ENCODE results near the gene NEK2. TPM values are rescaled to one million over a fixed set of nuclear protein-coding genes. Genes with fewer than 3 reads are reported as not detected.
"Not testable (repeated sequence)": the region's sequence is repeated elsewhere in the genome, so short reads cannot be mapped to it uniquely, and the experiment has no call there.

The NEK2 gene
- total RNA-seq: 10 to 100 TPM; 46.1 to 47.5 TPM

GRCh38 chr1:211675230-211676105 is at the start of gene NEK2:
NEK2 (minus strand) TSS chr1:211675621; CDS start chr1:211675479, 142 bp downstream.
- Mint-ChIP-seq H3K27me3 (peaks cover 2% of the 10 kb centered on the region), H3K4me1 (peaks cover 43% of the 10 kb centered on the region), H3K27ac (peak within 1 kb of the TSS; percentile 79), H3K9me3 (no peaks in the 10 kb centered on the region), H3K4me3 (peak within 1 kb of the TSS; percentile 94), H3K36me3 (ENCODE audit: low read depth) (peaks cover 32% of the 10 kb centered on the region)
- DNase-seq: peak; percentile 93
- POLR2A ChIA-PET: interaction anchor here (0.8 to 2.3 kb wide), 8 partner anchors 10 to 758 kb away, joined by 3 to 20 read pairs (median 6); partner anchors contain the start of genes DTL, INTS7, SLC30A1 and TRAF5
- CTCF ChIA-PET: interaction anchor here (0.6 to 2.3 kb wide), 6 partner anchors 23 to 806 kb away, joined by 3 to 24 read pairs (median 6); partner anchors contain the start of genes DTL and INTS7

GRCh38 chr1:211724687-211725196 is 49.3 kb upstream of the NEK2 start:
- Mint-ChIP-seq H3K9me3 (no peaks in the 10 kb centered on the region), H3K27me3 (peaks cover 8% of the 10 kb centered on the region), H3K27ac (no peak overlapping the region), H3K4me3 (no peak overlapping the region), H3K4me1 (no peaks in the 10 kb centered on the region), H3K36me3 (ENCODE audit: low read depth) (no peaks in the 10 kb centered on the region)
- POLR2A ChIA-PET: no interaction called here
- CTCF ChIA-PET: no interaction called here
- DNase-seq: no peak

GRCh38 chr1:211723273-211723672 is 47.9 kb upstream of the NEK2 start:
- Mint-ChIP-seq H3K4me1 (no peaks in the 10 kb centered on the region), H3K9me3 (no peaks in the 10 kb centered on the region), H3K36me3 (ENCODE audit: low read depth) (no peaks in the 10 kb centered on the region), H3K27me3 (peaks cover 8% of the 10 kb centered on the region), H3K4me3 (no peak overlapping the region), H3K27ac (no peak overlapping the region)
- DNase-seq: no peak
- POLR2A ChIA-PET: no interaction called here
- CTCF ChIA-PET: interaction anchor here (1.1 kb wide), 1 partner anchor 25 kb away, joined by 3 read pairs; no protein-coding TSS in a partner anchor

- H3K27ac Mint-ChIP-seq: no peak overlapping the region
- DNase-seq: no peak
- H3K36me3 Mint-ChIP-seq (ENCODE audit: low read depth): no peaks in the 10 kb centered on the region
- POLR2A ChIA-PET: no interaction called here
- peaks cover 10% of the 10 kb centered on the region for H3K27me3 Mint-ChIP-seq
- CTCF ChIA-PET: interaction anchor here (1.1 to 1.9 kb wide), 2 partner anchors 24 kb away, joined by 3 to 8 read pairs; no protein-coding TSS in a partner anchor
- no peak overlapping the region for H3K4me3 Mint-ChIP-seq
- no peaks in the 10 kb centered on the region for H3K9me3 Mint-ChIP-seq
- H3K4me1 Mint-ChIP-seq: no peaks in the 10 kb centered on the region
Observed at GRCh38 chr1:211722277-211723175, 47.1 kb upstream of the NEK2 start.

GRCh38 chr1:211716555-211716954 is 41.1 kb upstream of the NEK2 start:
- POLR2A ChIA-PET; H3K9me3 Mint-ChIP-seq; H3K27me3 Mint-ChIP-seq; H3K4me3 Mint-ChIP-seq; H3K27ac Mint-ChIP-seq; H3K4me1 Mint-ChIP-seq; DNase-seq; H3K36me3 Mint-ChIP-seq (ENCODE audit: low read depth): not testable (repeated sequence)
- CTCF ChIA-PET: interaction anchor here (1.3 to 1.4 kb wide), 2 partner anchors 18 to 36 kb away, joined by 4 read pairs; no protein-coding TSS in a partner anchor

- DNase-seq: no peak
- H3K4me3 Mint-ChIP-seq: no peak overlapping the region
- H3K27me3 Mint-ChIP-seq: peaks cover 3% of the 10 kb centered on the region
- H3K36me3 Mint-ChIP-seq (ENCODE audit: low read depth): no peaks in the 10 kb centered on the region
- ChIA-PET CTCF (interaction anchor here (1.3 to 1.4 kb wide), 2 partner anchors 18 to 35 kb away, joined by 4 read pairs; no protein-coding TSS in a partner anchor), POLR2A (no interaction called here)
- no peak overlapping the region for H3K27ac Mint-ChIP-seq
- H3K9me3 Mint-ChIP-seq: no peaks in the 10 kb centered on the region
- no peaks in the 10 kb centered on the region for H3K4me1 Mint-ChIP-seq
Observed at GRCh38 chr1:211715971-211716370, 40.5 kb upstream of the NEK2 start.

GRCh38 chr1:211714154-211714553 is 38.7 kb upstream of the NEK2 start:
- ChIA-PET CTCF (interaction anchor here (0.6 kb wide), 1 partner anchor 14 kb away, joined by 3 read pairs; no protein-coding TSS in a partner anchor), POLR2A (no interaction called here)
- no peaks in the 10 kb centered on the region for H3K4me1 Mint-ChIP-seq
- H3K9me3 Mint-ChIP-seq: no peaks in the 10 kb centered on the region
- DNase-seq: no peak
- no peak overlapping the region for H3K4me3 Mint-ChIP-seq
- H3K27ac Mint-ChIP-seq: no peak overlapping the region
- H3K27me3 Mint-ChIP-seq: peaks cover 3% of the 10 kb centered on the region
- no peaks in the 10 kb centered on the region for H3K36me3 Mint-ChIP-seq (ENCODE audit: low read depth)

GRCh38 chr1:211713231-211713630 is 37.8 kb upstream of the NEK2 start:
- Mint-ChIP-seq H3K27me3 (peaks cover 3% of the 10 kb centered on the region), H3K4me3 (no peak overlapping the region), H3K9me3 (no peaks in the 10 kb centered on the region), H3K36me3 (ENCODE audit: low read depth) (no peaks in the 10 kb centered on the region), H3K4me1 (no peaks in the 10 kb centered on the region), H3K27ac (no peak overlapping the region)
- DNase-seq: no peak
- CTCF ChIA-PET: interaction anchor here (1.2 kb wide), 1 partner anchor 15 kb away, joined by 6 read pairs; no protein-coding TSS in a partner anchor
- POLR2A ChIA-PET: no interaction called here

- no peak overlapping the region for H3K27ac Mint-ChIP-seq
- H3K36me3 Mint-ChIP-seq (ENCODE audit: low read depth): no peaks in the 10 kb centered on the region
- H3K27me3 Mint-ChIP-seq: no peaks in the 10 kb centered on the region
- DNase-seq: no peak
- no peak overlapping the region for H3K4me3 Mint-ChIP-seq
- H3K9me3 Mint-ChIP-seq: no peaks in the 10 kb centered on the region
- no peaks in the 10 kb centered on the region for H3K4me1 Mint-ChIP-seq
- POLR2A ChIA-PET: no interaction called here
- CTCF ChIA-PET: interaction anchor here (1.5 kb wide), 1 partner anchor 13 kb away, joined by 8 read pairs; no protein-coding TSS in a partner anchor
Observed at GRCh38 chr1:211711315-211711705, 35.9 kb upstream of the NEK2 start.

- Mint-ChIP-seq H3K9me3 (no peaks in the 10 kb centered on the region), H3K27me3 (no peaks in the 10 kb centered on the region), H3K27ac (no peak overlapping the region), H3K4me1 (no peaks in the 10 kb centered on the region), H3K36me3 (ENCODE audit: low read depth) (no peaks in the 10 kb centered on the region), H3K4me3 (no peak overlapping the region)
- CTCF ChIA-PET: interaction anchor here (1.5 kb wide), 1 partner anchor 12 kb away, joined by 8 read pairs; no protein-coding TSS in a partner anchor
- DNase-seq: no peak
- POLR2A ChIA-PET: no interaction called here
Observed at GRCh38 chr1:211710566-211711314, 35.3 kb upstream of the NEK2 start.

GRCh38 chr1:211708926-211709325 is 33.5 kb upstream of the NEK2 start:
- H3K27me3 Mint-ChIP-seq: no peaks in the 10 kb centered on the region
- ChIA-PET CTCF (interaction anchor here (1.1 to 2.4 kb wide), 2 partner anchors 11 to 28 kb away, joined by 3 to 9 read pairs; no protein-coding TSS in a partner anchor), POLR2A (no interaction called here)
- no peak overlapping the region for H3K4me3 Mint-ChIP-seq
- H3K4me1 Mint-ChIP-seq: no peaks in the 10 kb centered on the region
- H3K36me3 Mint-ChIP-seq (ENCODE audit: low read depth): no peaks in the 10 kb centered on the region
- H3K9me3 Mint-ChIP-seq: no peaks in the 10 kb centered on the region
- no peak for DNase-seq
- no peak overlapping the region for H3K27ac Mint-ChIP-seq

GRCh38 chr1:211708006-211708405 is 32.6 kb upstream of the NEK2 start:
- H3K27me3 Mint-ChIP-seq: no peaks in the 10 kb centered on the region
- no peaks in the 10 kb centered on the region for H3K9me3 Mint-ChIP-seq
- no peak overlapping the region for H3K4me3 Mint-ChIP-seq
- ChIA-PET CTCF (interaction anchor here (2.4 kb wide), 1 partner anchor 10 kb away, joined by 9 read pairs; no protein-coding TSS in a partner anchor), POLR2A (no interaction called here)
- no peaks in the 10 kb centered on the region for H3K36me3 Mint-ChIP-seq (ENCODE audit: low read depth)
- no peak overlapping the region for H3K27ac Mint-ChIP-seq
- no peaks in the 10 kb centered on the region for H3K4me1 Mint-ChIP-seq
- DNase-seq: no peak

All from activated CD4-positive, alpha-beta memory T cell treated with anti-CD3 and anti-CD28 coated beads, Interleukin-2, amount 10 ng/mL, durations not matched to agents 7 days and 5 days (primary cell).